H1 (cell line): ENCODE results near the gene TLR10. TPM values are rescaled to one million over a fixed set of nuclear protein-coding genes. Genes with fewer than 3 reads are reported as not detected.
A peak's percentile ranks its signal among the peaks of the same experiment; 100 is the strongest.

Experiments used
- CTCF ChIA-PET: fragments of 300-600 bp; sonication (Branson Sonifier 250); formaldehyde crosslinking; loops from one replicate; lab custom pipeline; 2021; ENCODE audit not compliant: partially characterized antibody; lab: Charles Lee
- POLR2A ChIA-PET: fragments of 300-600 bp; sonication (Branson Sonifier 250); formaldehyde crosslinking; loops from one replicate; lab custom pipeline; 2021; ENCODE audit warnings: inconsistent platforms; ENCODE audit not compliant: partially characterized antibody; lab: Charles Lee
- DNase-seq, 2 experiments: peaks; one replicate each; pipeline versions ENCODE4 v3.0.0 to v3.0.0-alpha.2; 2010 to 2022; ENCODE audit warnings: low spot score in 2 of 2, low read depth in 1 of 2, mixed read lengths in 1 of 2
- FAIRE-seq: peaks from 2 replicates; lab custom pipeline; 2011; peaks lifted over from hg19 to GRCh38; lab: Jason Lieb, UNC
- H2AFZ ChIP-seq: 2 replicates; pipeline ENCODE4 v1.8.1; 2012; ENCODE audit warnings: low read length, inconsistent platforms
- H2AK5ac ChIP-seq: 2 replicates; pipeline ENCODE4 v1.6.1; 2013; ENCODE audit warnings: low read depth, low read length
- H2BK120ac ChIP-seq: replicated peaks from 2 replicates; pipeline ENCODE3; 2013; ENCODE audit warnings: low read depth, low read length, inconsistent platforms
- H2BK12ac ChIP-seq: 2 replicates; pipeline ENCODE4 v1.6.1; 2013; ENCODE audit warnings: low read depth, low read length
- H2BK15ac ChIP-seq: 2 replicates; pipeline ENCODE4 v1.6.1; 2013; ENCODE audit warnings: low read length
- H2BK20ac ChIP-seq: 2 replicates; pipeline ENCODE4 v1.6.1; 2013; ENCODE audit warnings: low read length
- H2BK5ac ChIP-seq: 2 replicates; pipeline ENCODE4 v1.6.1; 2013; ENCODE audit warnings: low read depth, low read length
- H3K14ac ChIP-seq: 2 replicates; pipeline ENCODE4 v1.6.1; 2013; ENCODE audit warnings: inconsistent platforms; ENCODE audit not compliant: insufficient read length
- H3K18ac ChIP-seq: 2 replicates; pipeline ENCODE4 v1.6.1; 2013; ENCODE audit warnings: low read length; ENCODE audit errors: extremely low read depth
- H3K23ac ChIP-seq: 2 replicates; pipeline ENCODE4 v1.6.1; 2013; ENCODE audit warnings: inconsistent platforms; ENCODE audit not compliant: insufficient read length
- H3K23me2 ChIP-seq: 2 replicates; pipeline ENCODE4 v1.6.1; 2013; ENCODE audit warnings: low read depth, low read length
- H3K27ac ChIP-seq: 2 replicates; pipeline ENCODE4 v1.6.1; 2011; ENCODE audit warnings: low read depth, low read length, inconsistent platforms
- H3K27me3 ChIP-seq, 4 experiments: replicated peaks in 1 of 4; 1 replicate in 1 of 4; 2 replicates in 3 of 4; pipeline versions ENCODE4 v1.6.1 to v1.8.1; 2011 to 2013; ENCODE audit warnings: low read length in 3 of 4, mild to moderate bottlenecking in 3 of 4, inconsistent platforms in 2 of 4, mixed read lengths in 2 of 4, moderate library complexity in 1 of 4; ENCODE audit not compliant: control insufficient read depth in 3 of 4, insufficient read depth in 3 of 4; ENCODE audit errors: extremely low read depth in 1 of 4
- H3K36me3 ChIP-seq, 4 experiments: 2 replicates each; pipeline versions ENCODE4 v1.6.1 to v1.8.1; 2011 to 2013; ENCODE audit warnings: mild to moderate bottlenecking in 4 of 4, low read length in 3 of 4, moderate library complexity in 2 of 4, control low read depth in 1 of 4, inconsistent platforms in 1 of 4; ENCODE audit not compliant: insufficient read depth in 4 of 4, control insufficient read depth in 2 of 4
- H3K4ac ChIP-seq: replicated peaks from 2 replicates; pipeline ENCODE3; 2013; ENCODE audit warnings: low read length, low read depth, mixed read lengths, inconsistent platforms; ENCODE audit not compliant: insufficient read length
- H3K4me1 ChIP-seq, 4 experiments: replicated peaks in 1 of 4; 1 replicate in 1 of 4; 2 replicates in 3 of 4; pipeline versions ENCODE4 v1.6.1 to v1.8.1; 2011 to 2013; ENCODE audit warnings: low read length in 3 of 4, inconsistent platforms in 2 of 4, mixed read lengths in 1 of 4; ENCODE audit not compliant: insufficient read depth in 4 of 4, control insufficient read depth in 3 of 4
- H3K4me2 ChIP-seq, 2 experiments: 2 replicates each; pipeline versions ENCODE4 v1.6.1 to v1.8.1; 2011 to 2013; ENCODE audit warnings: low read depth in 2 of 2, low read length in 2 of 2, control low read depth in 1 of 2, inconsistent platforms in 1 of 2, mild to moderate bottlenecking in 1 of 2; ENCODE audit not compliant: insufficient read depth in 1 of 2
- H3K4me3 ChIP-seq, 4 experiments: fragments of 200-600, 300-600 bp in 1 of 4; sonication (generic), shearing (Covaris generic), sonication (Bioruptor Twin) in 1 of 4; 2 replicates each; pipeline versions ENCODE4 v1.5.1 to v1.8.1; 2011 to 2016; ENCODE audit warnings: low read length in 4 of 4, low read depth in 3 of 4, control low read depth in 2 of 4, inconsistent platforms in 2 of 4, mild to moderate bottlenecking in 2 of 4, mixed read lengths in 1 of 4, moderate library complexity in 1 of 4; ENCODE audit not compliant: insufficient read depth in 2 of 4; ENCODE audit errors: extremely low read depth in 1 of 4
- H3K56ac ChIP-seq: replicated peaks from 2 replicates; pipeline ENCODE3; 2013; ENCODE audit warnings: low read depth, mild to moderate bottlenecking, mixed read lengths, low read length, inconsistent platforms; ENCODE audit not compliant: insufficient read length
- H3K79me1 ChIP-seq: 2 replicates; pipeline ENCODE4 v1.6.1; 2013; ENCODE audit warnings: low read depth, low read length, control low read depth
- H3K79me2 ChIP-seq, 2 experiments: 2 replicates each; pipeline versions ENCODE4 v1.6.1 to v1.8.1; 2012 to 2013; ENCODE audit warnings: low read length in 2 of 2, mild to moderate bottlenecking in 2 of 2, inconsistent platforms in 1 of 2; ENCODE audit not compliant: insufficient read depth in 2 of 2, control insufficient read depth in 1 of 2
- H3K9ac ChIP-seq, 4 experiments: replicated peaks in 1 of 4; 1 replicate in 1 of 4; 2 replicates in 3 of 4; pipeline versions ENCODE4 v1.6.1 to v1.8.1; 2011 to 2013; ENCODE audit warnings: low read depth in 3 of 4, low read length in 3 of 4, control low read depth in 2 of 4, mild to moderate bottlenecking in 2 of 4, moderate library complexity in 2 of 4, inconsistent platforms in 1 of 4; ENCODE audit errors: extremely low read depth in 1 of 4
- H3K9me3 ChIP-seq, 2 experiments: 2 replicates each; pipeline versions ENCODE4 v1.6.1 to v1.8.1; 2012 to 2013; ENCODE audit warnings: mild to moderate bottlenecking in 2 of 2, moderate library complexity in 2 of 2, control low read depth in 1 of 2, inconsistent platforms in 1 of 2, low read depth in 1 of 2, low read length in 1 of 2, mixed read lengths in 1 of 2; ENCODE audit not compliant: insufficient read depth in 2 of 2
- H4K20me1 ChIP-seq, 2 experiments: replicated peaks in 1 of 2; 2 replicates each; pipeline versions ENCODE3 to v1.8.1; 2011 to 2013; ENCODE audit warnings: inconsistent platforms in 2 of 2, low read length in 2 of 2, mild to moderate bottlenecking in 1 of 2; ENCODE audit not compliant: insufficient read depth in 2 of 2, control insufficient read depth in 1 of 2
- H4K5ac ChIP-seq: 2 replicates; pipeline ENCODE4 v1.6.1; 2013; ENCODE audit warnings: low read length, low read depth, mixed read lengths, inconsistent platforms; ENCODE audit not compliant: insufficient read length
- H4K8ac ChIP-seq: 2 replicates; pipeline ENCODE4 v1.8.0; 2013; ENCODE audit warnings: mild to moderate bottlenecking, moderate library complexity, low read length, inconsistent platforms; ENCODE audit not compliant: insufficient read depth; ENCODE audit errors: extremely low read depth
- H4K91ac ChIP-seq: replicated peaks from 2 replicates; pipeline ENCODE3; 2013; ENCODE audit warnings: low read length, mixed read lengths, inconsistent platforms; ENCODE audit not compliant: insufficient read length
- CTCF ChIP-seq, 3 experiments: IDR thresholded peaks; 1 replicate in 2 of 3; 2 replicates in 1 of 3; pipeline versions ENCODE4 v1.5.1 to v1.6.1; 2011; ENCODE audit warnings: low read length in 3 of 3, mild to moderate bottlenecking in 3 of 3, inconsistent platforms in 2 of 3, low read depth in 1 of 3, moderate library complexity in 1 of 3; ENCODE audit not compliant: insufficient read depth in 1 of 3; ENCODE audit errors: control extremely low read depth in 1 of 3
- RAD21 ChIP-seq, 2 experiments: IDR thresholded peaks in 1 of 2; conservative IDR thresholded peaks in 1 of 2; 2 replicates each; pipeline ENCODE4 v1.6.1; 2011; ENCODE audit warnings: low read depth in 2 of 2, low read length in 2 of 2, improper control_type of control experiment in 1 of 2, inconsistent platforms in 1 of 2, mild to moderate bottlenecking in 1 of 2, moderate library complexity in 1 of 2
- RBBP5 ChIP-seq: IDR thresholded peaks from 2 replicates; pipeline ENCODE4 v1.7.1; 2012; ENCODE audit warnings: low read depth, mild to moderate bottlenecking, inconsistent platforms, low read length, moderate library complexity, borderline replicate concordance
- TCF12 ChIP-seq: IDR thresholded peaks from 2 replicates; pipeline ENCODE4 v1.6.1; 2011; ENCODE audit warnings: low read depth, mild to moderate bottlenecking, low read length
- YY1 ChIP-seq: IDR thresholded peaks from 2 replicates; pipeline ENCODE4 v1.6.1; 2011; ENCODE audit warnings: low read depth, mild to moderate bottlenecking, low read length
- WGBS, 2 experiments: shearing (Covaris generic) in 1 of 2; methylation state at CpG; one replicate each; pipeline versions ENCODE4 v1.1.6 to v1.1.7; 2013 to 2015; ENCODE audit warnings: low lambda C conversion rate in 2 of 2, mixed read lengths in 2 of 2, inconsistent platforms in 1 of 2, low coverage in 1 of 2, missing lambda C conversion rate in 1 of 2; ENCODE audit not compliant: insufficient replicate concordance in 2 of 2, insufficient coverage in 1 of 2, insufficient read length in 1 of 2; ENCODE audit errors: extremely low coverage in 1 of 2, missing lambda C conversion rate in 1 of 2; 5-methylcytosine and 5-hydroxymethylcytosine counted together
- polyA plus RNA-seq, 7 experiments: library from polyadenylated mRNA; depleted of rRNA in 3 of 7; stranded (reverse) in 5 of 7; unstranded in 2 of 7; fragments of >200 nt in 5 of 7; fragments of 200-250 nt in 2 of 7; gene quantifications; 1 replicate in 5 of 7; 2 replicates in 1 of 7; 4 replicates in 1 of 7; pipeline versions ENCODE4 v1.2.1 to v1.2.3, GENCODE V29; 2011 to 2013; ENCODE audit warnings: missing spikeins in 2 of 7, mixed read lengths in 2 of 7
- total RNA-seq: library from RNA; stranded (reverse); fragmentation: NEBNext Ultra II Directional; extraction: Animal tissue kit (Norgen Biotek cat#: 25700); gene quantifications from 2 replicates; pipeline ENCODE4 v1.2.1, GENCODE V29; 2021

TLR10 gene
- total and polyA plus RNA-seq, 2 of the 8 experiments (the other 6 are each of a cell fraction or from before 2014, with no cell fraction given), result not detected

- Histone ChIP-seq H2AFZ (peak overlapping the region; percentile 82; the same call in 1 of the 2 replicates), H2BK12ac (no peak overlapping the region), H3K4ac (no peak overlapping the region), H3K79me1 (no peaks in the 10 kb centered on the region), H2BK5ac (no peak overlapping the region), H3K9me3 (no peaks in the 10 kb centered on the region), H3K9ac (no peak overlapping the region), H4K8ac (no peak overlapping the region), H3K18ac (no peak overlapping the region), H3K14ac (no peak overlapping the region), H2BK120ac (no peak overlapping the region), H3K79me2 (no peaks in the 10 kb centered on the region), H4K5ac (no peak overlapping the region), H2AK5ac (no peak overlapping the region), H3K23ac (no peak overlapping the region), H3K27ac (no peak overlapping the region)
- CTCF ChIA-PET, result interaction anchor here (0.6 to 7.4 kb wide), 35 partner anchors 12 to 812 kb away, joined by 3 to 136 read pairs (median 4); partner anchors contain the start of genes TLR10 and TLR6
- no peak for FAIRE-seq
- TF ChIP-seq RBBP5, result no peak
- peak; percentile 22 to 33; a peak in 3 of 4 replicates for TF ChIP-seq RAD21 (IDR thresholded peaks at IDR 0.05 in 1 of 2, conservative IDR thresholded peaks at IDR 0.05 in 1 of 2; ENCODE audit: low read depth in 2 of 2, low read length in 2 of 2)
- peak; percentile 22 to 70 (median 50) for TF ChIP-seq CTCF (IDR thresholded peaks at IDR 0.05; ENCODE audit: control extremely low read depth in 1 of 3, insufficient read depth in 1 of 3, low read depth in 1 of 3, low read length in 3 of 3)
- TF ChIP-seq YY1, result no peak
- TF ChIP-seq TCF12, result no peak
- TF ChIP-seq, all 59 proteins: peak for 2
- no peak overlapping the region for H3K56ac ChIP-seq
- H3K23me2 ChIP-seq, result peaks cover 14% of the 10 kb centered on the region
- H3K4me2 ChIP-seq, result no peak overlapping the region
- no peak overlapping the region for H2BK20ac ChIP-seq
- DNase-seq, result peak in 1 of 2 experiments; percentile 21
- H4K20me1 ChIP-seq, result peaks cover 0 to 9% of the 10 kb centered on the region in 2 experiments
- 92% methylated on average over 6 of the region's 6 CpGs; no CpG with 5 or more reads in 1 of the 2 experiments for WGBS, 2 experiments
- no peaks in the 10 kb centered on the region for H3K36me3 ChIP-seq
- no peak overlapping the region for H3K4me3 ChIP-seq
- H3K4me1 ChIP-seq, result peaks cover 0 to 5% (median 4%) of the 10 kb centered on the region in 4 experiments; a peak in 5 of 7 replicates
- no peak overlapping the region for H2BK15ac ChIP-seq
- H3K27me3 ChIP-seq, result no peaks in the 10 kb centered on the region
- POLR2A ChIA-PET, result interaction anchor here (1.2 kb wide), 1 partner anchor 932 kb away, joined by 3 read pairs; the partner anchor contains the start of gene PGM2
- no peak overlapping the region for H4K91ac ChIP-seq
Observed at GRCh38 chr4:38757945-38758600, 24.7 kb downstream of the TLR10 start.
